NCI-H1105 treated with DMSO at 0.1 percent for 48 hours (cell line): ENCODE results near the gene RPRD2.
"Not testable (repeated sequence)": the region's sequence is repeated elsewhere in the genome, so short reads cannot be mapped to it uniquely, and the experiment has no call there.

Experiments
- DNase-seq: peaks from one replicate; lab custom pipeline; 2025; lab: John Stamatoyannopoulos, UW

Gene RPRD2

DNA sequence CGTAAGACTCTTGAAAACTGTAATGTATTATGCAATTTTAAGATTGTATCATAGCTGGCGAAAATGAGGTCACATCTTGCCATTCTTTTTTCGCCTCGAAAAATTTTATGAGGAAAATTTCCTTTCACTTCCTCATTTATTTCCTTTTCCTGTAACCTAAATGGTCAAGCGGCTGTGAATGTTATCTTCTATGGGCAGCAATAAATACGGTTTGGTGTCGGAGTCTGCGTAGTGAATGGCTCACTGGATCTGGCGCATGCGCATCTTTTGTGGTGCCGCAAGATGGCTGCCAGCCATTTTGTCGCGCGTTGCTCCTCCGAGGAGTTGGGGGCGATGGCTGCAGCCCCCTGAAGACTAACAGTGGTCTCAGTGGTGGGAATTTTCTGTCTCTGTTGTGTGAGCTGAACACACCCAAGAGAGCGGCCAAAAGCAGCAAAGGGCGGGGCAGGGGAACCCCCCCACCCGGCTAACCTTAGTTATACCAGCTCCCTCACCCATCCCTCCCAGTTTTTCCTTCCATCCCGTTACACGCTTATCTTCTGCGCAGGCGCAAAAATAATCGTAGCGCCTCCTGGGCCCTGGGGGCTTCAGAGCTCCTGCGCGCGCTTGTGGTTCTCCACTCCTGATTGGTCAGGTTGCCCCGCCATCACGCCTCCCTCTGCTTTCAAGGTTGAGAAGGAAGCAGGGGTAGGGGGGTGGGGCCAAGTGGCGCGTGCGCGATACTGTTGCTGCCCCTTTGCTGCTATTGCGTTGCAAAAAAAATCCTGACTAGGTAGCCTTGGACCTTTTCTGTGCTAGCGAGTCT, at the start of gene RPRD2:
Gene RPRD2, plus strand, starts transcription at position 722 of the 805 bp plus-strand sequence. CDS start 568 bp downstream, outside the sequence.
- DNase-seq: peak; percentile 99

DNA sequence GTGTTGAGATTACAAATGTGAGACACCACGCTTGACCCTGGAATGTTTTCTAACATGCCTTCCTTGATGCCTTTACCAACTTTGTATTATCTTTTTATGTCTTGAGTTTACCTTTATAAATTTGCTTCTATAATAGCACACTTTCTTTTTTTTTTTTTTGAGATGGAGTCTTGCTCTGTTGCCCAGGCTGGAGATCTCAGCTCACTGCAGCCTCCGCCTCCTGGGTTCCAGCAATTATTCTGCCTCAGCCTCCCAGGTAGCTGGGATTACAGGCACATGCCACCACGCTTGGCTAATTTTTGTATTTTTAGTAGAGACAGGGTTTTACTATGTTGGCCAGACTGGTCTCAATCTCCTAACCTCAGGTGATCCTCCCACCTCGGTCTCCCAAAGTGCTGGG, 49.3 kb upstream of the RPRD2 start:
- DNase-seq: not testable (repeated sequence)

DNA sequence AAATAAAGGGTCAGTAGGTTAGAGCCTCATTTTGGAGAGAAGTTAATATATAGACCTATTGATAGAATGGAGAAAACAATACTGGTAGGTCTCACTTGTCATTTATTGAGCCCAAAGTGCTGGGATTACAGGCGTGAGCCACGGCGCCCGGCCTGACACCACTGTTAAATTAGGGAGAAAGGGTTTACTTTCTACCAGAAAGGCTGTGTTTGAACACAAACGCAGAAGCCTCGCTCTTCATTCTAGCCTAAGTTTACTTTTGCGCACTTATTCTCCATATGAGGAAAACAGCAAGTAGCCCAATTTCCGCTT, 43.3 kb upstream of the RPRD2 start:
- DNase-seq: no peak

DNA sequence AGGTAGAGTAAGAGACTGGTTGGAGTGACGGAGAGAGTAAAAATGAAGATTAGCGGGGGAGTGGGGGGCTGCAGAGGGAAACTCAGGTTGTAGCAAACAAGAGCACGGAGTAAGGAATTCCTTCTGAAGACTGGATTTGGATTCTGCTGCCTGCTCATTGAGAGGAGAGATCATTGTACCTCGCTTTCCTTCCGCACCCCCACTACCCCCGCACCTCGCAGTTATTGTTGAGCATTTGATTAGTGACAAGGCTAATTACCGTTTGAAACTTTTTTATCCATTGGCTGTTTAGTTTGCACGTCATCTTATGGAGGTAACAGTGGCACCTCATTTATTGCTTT, 42.2 kb upstream of the RPRD2 start:
- no peak for DNase-seq

DNA sequence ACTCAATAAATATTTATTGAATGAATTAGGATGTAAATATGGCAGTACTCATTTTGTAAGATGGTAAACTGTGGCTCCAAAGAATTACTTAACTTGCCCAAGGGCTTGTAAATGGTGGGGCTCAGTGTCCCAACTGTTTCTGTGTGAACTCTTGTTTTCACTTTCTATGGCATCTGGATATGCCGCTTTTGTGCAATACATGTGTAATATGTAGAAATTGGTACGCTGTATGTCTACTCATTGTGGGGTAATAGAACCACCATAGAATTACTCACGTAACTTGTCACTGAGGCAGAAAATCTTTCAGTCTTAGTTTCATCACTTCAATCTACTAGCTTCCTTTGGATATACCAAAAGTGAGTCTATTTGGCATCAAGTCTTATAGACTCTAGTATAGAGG, 41.6 kb upstream of the RPRD2 start:
- DNase-seq: no peak

DNA sequence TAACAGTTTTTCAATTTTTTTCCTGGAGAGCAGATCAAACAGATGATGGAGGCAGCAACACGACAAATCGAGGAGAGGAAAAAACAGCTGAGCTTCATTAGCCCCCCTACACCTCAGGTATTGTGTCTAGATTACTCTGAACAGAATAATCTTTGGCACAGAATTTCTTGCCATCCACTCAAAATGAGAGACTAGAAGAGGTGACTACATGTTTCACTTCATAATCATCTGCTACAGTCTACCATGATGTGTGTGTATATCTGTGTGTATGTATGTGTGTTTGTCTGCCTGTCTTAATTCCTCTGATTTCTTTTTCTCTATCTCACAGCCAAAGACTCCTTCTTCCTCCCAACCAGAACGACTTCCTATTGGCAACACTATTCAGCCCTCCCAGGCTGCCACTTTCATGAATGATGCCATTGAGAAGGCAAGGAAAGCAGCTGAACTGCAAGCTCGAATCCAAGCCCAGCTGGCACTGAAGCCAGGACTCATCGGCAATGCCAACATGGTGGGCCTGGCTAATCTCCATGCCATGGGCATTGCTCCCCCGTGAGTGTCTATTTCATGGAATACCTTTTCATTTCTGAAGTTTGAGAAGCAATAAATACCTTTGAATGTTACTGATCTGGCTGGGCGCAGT, 31.2 kb upstream of the RPRD2 start:
- no peak for DNase-seq

DNA sequence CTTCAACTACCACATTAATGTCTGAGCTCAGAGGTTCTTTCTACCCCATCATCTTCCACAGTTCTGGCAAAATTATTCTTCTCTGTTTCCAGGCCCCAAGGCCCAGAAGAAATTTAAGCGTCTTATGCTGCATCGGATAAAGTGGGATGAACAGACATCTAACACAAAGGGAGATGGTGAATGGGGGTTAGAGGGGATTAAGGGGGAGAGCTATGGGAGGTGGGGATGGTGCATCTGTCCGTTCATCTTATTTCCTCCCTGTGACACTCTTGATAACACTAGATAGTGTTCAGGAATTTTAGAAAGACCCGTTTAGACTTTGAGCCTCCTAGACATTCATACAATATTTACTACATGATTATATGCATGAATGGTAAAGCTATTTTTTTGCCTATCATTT, 17.6 kb upstream of the RPRD2 start:
- no peak for DNase-seq

DNA sequence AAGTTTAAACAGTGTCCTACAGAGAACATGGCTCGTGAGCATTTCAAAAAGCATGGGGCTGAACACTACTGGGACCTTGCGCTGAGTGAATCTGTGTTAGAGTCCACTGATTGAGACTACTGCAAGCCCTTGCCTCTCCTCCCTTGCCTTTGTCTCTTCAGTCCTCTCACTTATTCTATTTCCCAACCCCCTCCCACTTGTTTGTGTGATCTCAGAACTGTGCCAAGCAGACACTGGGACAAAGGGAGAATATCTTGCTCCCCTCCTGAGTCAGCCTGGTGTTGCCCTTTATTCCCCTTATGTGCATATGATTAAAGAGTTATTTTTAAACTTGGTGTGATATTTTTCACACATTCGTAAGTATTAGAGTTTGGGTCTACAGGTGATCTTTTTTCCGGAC, 11.1 kb upstream of the RPRD2 start:
- no peak for DNase-seq

DNA sequence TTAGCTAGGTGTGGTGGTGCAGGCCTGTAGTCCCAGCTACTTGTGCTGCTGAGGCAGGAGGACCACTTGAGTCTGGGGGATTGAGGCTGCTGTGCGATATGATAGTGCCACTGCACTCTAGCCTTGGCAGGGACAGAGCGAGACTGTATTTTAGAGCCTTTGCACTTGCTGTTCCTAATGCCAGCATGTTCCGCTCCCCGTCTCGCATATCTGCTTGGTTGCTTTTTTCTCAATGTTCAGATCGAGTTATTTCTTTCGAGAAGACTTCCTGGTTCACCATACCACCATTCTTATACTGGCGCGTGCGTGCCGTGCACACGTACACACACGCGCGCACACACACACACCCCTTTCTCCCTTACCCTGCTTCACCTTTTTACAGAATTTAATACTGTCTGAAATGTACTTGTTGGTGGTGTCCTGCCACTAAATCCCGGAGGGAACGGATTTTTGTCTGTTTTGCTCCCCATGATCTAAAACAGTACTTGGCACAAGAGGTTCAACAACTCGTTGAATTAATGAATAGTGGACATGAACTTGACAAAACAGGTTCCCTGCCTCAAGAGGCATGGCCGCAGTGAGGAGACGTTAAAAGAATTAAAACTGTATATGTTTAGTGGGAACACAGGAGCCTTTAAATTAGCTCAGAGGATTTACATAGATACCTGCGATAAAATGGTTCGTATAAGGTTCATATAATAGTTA, 1.1 kb upstream of the RPRD2 start:
- DNase-seq: peak; percentile 59

DNA sequence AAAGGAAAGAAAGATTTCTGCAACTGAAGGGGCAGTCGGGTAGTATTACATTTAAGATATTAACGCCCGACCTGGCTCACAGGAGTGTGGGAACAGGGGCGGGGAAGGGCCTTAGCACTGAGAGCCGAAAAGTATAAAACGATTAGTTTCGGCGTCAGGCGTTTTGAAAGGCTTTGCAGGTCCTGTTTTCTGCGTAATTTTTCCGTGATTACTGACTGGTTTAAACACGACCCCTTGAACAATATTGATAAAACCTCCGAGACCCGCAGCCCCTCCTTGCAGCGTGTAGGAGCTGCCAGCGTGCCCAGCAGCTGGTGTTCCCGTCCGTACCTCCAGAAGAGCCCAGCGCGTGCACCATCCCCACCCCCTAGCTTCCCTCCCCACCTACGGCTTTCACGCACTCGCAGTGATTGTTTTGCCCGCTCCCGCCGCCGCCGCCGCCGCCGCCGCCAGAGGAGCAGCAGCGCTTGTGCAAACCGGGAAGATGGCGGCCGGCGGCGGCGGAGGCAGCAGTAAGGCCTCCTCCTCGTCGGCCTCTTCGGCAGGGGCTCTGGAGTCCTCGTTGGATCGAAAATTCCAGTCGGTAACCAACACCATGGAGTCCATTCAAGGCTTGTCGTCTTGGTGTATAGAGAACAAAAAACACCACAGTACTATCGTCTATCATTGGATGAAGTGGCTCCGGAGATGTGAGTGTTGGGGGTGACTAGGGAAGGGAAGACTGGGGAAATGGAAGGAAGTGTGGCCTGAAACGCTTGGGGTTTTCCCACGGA, 470 bp downstream of the RPRD2 start:
- DNase-seq: peak; percentile 80

DNA sequence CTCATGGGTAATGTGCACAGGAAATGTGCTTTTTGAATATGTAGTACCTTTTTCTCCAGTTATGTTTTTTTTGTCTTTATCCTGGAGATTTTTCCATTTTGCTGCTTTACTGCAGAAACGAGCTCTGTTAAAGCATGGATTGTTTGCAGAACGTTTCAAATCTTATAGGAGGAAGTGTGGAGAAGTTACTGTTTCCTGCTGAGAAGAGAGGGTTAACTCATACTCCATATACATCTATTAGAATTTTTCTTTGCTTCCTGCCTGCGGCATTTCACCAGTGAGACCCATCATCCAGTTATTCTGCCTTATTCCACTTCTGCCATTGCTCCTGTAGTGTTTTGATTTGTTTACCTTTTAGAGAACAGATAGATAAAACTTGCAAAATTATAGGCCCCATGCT, 2.0 kb downstream of the RPRD2 start:
- DNase-seq: no peak

DNA sequence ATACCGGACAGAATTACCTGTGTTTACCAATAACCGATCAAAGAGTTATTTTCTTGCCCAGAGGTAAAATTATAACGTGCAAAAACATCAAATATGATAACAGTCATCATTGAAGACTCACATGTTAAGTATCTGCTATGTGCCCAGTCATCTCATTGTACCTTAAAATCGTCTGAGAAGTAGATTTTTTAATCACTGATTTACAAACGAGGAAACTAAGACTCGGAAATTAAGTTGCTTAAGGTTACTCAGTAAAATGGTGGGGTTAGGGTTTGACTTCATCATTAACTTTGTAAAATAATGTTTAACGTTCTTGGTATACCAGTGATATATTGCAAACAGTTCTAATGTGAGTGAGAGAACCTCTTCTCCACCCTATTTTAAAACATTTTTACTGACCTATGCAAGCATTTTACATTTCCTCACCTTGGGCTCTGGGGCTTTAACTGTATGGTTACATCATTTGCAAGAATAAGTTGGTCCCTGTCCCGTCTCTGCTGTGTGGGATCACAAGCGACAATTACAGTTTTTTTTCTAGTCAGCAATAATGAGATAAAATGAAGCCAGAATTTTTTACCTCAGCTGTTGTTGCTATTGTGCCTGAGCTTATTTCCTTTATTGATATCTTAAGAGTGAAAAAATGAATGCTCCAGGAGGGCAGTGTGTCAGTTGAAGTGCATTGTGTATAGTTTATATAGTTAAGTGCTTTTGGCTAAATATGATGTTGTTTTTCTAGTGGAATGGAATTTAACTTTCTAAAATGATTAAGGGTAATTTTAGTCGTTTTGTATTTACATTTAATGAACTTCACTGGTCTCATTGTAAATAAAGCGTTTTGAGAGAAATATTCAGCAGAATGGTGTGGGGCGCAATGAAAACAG, 2.7 kb downstream of the RPRD2 start:
- DNase-seq: no peak

DNA sequence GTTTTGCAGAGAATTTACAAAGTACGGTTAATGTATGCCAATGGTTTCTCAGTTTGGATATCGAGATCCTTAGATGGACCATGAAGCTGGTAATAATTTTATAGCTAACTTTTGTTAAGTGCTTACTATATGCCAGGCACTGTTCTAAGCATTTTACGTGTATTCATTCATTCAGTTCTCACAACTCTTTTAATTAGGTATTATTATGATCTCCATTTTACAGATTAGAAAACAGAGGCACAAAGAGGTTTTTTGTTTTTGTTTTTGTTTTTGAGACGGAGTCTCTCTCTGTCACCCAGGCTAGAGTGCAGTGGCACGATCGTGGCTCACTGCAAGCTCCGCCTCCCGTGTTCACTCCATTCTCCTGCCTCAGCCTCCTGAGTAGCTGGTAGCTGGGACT, 7.2 kb downstream of the RPRD2 start:
- no peak for DNase-seq

DNA sequence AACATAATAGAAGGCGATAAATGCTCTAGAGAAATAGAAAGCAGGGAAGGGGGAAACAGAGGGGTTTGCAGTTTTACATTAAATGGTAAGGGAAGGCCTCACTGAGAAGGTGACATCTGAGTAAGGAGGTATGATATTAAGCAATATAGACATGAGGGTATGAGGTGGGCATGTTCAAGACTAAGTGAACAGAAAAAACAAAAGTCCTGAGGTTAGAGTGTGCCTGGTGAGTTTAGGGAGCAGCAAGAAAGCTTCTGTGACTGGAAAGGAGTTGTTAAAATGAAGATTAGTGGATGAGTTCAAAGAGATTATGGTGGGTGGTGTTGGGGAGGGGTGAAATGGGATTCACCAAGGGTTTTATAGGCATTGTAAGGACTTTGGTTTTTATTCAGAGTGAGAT, 8.6 kb downstream of the RPRD2 start:
- no peak for DNase-seq

DNA sequence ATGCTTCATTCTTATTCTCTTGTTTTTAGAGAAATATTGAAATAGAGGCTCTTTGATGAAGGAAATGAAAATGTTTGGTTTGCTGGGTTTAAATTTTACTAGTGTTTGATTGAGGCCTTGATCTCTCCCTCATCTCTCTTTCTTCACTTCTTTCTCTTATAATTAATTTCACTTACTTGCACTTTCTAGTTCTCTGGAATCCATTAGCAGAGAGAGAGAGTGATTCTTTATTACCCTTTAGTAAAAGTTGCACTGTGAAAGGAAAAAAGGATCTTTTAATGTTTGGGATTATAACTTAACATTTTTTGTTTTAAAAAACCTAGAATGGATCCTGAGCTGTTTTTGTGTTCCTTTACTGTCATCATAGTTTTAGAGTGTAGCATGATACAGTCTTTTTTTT, 12.2 kb downstream of the RPRD2 start:
- DNase-seq: no peak

DNA sequence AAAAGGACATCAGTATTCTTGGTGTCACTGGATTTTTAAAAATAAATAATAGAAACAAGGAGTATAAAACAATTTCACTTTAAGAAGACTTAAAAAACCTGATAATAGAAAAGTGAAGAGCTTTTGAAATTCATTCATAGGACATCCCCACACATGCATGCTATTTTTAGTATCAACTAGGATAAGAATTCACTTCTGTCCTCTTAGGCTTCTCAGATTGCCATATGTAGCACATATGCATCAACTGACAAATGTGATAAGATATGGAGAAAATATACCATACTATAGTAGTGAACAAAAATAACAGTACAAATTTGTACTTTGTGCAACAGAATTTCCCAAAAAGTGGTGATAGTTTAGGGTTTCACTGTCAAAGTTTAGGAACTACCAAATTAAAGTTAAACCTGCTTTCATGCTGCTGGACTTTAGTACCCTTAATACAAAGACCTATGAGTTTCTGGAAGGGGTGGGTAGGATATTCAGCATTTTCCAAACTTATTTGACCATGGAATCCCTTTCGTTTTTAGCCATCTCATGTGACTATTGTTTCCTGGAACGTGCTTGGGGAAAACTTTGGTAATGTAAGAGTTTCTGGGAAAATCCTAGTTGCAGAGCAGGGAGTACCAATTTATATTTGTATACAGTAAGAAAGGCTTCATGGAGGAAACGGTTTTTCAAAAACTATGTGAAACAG, 19.8 kb downstream of the RPRD2 start:
- DNase-seq: no peak

DNA sequence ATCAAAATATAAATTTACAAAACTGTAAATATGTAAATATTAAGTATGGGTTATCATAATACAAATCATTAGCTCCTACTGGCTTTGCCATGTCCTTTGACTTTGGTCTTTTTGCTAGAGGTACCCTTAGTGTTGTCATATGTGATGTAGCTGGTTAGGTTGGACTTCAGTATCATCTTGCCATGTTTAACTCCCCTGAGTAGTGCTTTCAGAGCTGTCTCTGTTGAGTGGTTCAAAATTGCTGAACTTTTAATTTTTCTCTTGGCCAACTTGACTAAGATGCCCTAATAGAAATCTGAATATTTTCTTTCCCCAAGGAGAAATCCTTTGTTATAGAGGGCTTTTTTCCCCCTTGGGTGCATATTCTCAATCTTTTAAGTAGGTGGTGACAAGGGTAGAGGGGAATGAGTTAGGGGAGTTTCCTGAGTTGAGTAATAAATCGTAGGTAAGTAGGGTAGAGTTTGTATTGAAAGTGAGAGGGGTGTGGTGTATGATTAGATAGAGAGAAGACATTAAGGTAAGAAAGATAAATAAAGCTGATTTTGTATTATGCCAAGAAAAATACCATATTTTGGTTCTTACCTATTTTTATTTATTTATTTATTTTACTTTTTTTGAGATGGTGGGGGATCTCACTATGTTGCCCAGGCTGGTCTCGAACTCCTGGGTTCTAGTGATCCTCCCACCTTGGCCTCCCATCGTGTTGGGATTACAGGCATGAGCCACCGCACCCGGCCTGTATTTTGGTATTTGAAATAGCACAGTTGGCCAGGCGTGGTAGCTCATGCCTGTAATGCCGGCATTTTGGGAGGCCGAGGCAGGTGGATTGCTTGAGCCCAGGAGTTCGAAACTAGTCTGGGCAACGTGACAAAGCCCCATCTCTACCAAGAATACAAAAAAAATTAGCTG, 21.8 kb downstream of the RPRD2 start:
- DNase-seq: no peak

DNA sequence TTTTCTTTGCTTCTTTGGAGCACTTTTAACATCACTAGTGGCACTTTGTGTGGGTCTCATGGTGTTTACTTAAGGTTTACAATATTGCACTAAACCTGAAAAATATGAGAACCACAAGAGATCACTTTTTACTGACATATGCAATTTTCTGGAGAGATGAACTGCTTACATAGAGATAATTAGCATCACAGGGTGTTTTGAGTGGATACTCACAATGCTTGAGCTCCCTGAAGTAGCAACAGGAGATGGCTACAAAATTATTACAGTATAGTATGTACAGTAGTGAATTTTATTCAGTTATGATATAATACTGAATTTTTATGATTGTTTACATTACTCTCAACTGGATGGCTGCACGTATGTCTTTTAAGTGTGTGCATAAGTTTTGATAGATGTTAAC, 22.6 kb downstream of the RPRD2 start:
- peak; percentile 13 for DNase-seq

DNA sequence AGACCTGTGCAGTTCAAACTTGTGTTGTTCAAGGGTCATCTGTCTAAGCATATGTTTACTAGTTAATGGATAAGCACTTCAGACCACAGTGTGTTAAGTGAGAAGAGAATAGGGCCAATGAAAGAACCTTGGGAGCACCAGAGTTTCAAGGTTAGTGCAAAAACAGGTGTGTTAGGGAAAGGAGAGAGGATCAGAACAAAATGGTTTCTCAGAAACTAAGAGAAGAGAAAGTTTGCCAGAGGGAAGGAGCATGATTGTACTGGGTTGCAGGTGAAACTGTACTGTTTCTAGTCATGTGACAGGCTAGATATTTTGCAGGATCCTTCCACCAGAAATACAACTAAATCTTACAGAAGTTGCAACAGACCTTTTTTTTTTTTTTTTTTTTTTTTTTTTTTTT, 23.3 kb downstream of the RPRD2 start:
- DNase-seq: no peak

DNA sequence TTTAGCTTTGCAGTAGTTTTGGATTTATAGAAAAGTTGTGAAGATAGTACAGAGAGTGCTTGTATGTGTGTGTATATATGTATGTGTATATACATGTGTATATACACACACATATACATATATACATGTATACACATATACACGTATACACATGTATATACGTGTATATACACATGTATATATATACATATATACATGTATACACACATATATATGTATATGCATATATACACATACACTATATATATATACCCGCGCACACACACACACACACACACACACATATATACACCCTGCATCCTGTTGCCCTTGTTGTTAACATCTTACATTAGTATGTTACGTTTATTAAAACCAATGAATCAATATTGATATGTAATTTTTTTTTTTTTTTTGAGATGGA, 24.3 kb downstream of the RPRD2 start:
- no peak for DNase-seq
